ENCODE measurements around the gene NDUFS2. TPM values are rescaled to one million over a fixed set of nuclear protein-coding genes. Genes with fewer than 3 reads are reported as not detected.

The NDUFS2 gene
- total and polyA plus RNA-seq, 9 of the 15 experiments (the other 6 are each of a cell fraction or from before 2014, with no cell fraction given), result 70.0 to 176 (median 141) TPM

- Histone ChIP-seq H3K4me3 (no peak overlapping the region), H3K4me1 (replicated peaks in 1 of 2; ENCODE audit: control insufficient read depth in 2 of 2, insufficient read depth in 2 of 2, low read length in 2 of 2) (peaks cover 59 to 68% of the 10 kb centered on the region in 2 experiments), H3K27me3 (ENCODE audit: control insufficient read depth in 2 of 2, insufficient read depth in 2 of 2, low read length in 2 of 2) (no peaks in the 10 kb centered on the region), H3K4me2 (ENCODE audit: insufficient read depth, low read length) (peak overlapping the region; percentile 97), H3K9me3 (replicated peaks; ENCODE audit: control insufficient read depth, insufficient read depth, low read depth, low read length) (no peaks in the 10 kb centered on the region), H3K79me2 (ENCODE audit: control insufficient read depth, insufficient read depth, low read length) (peaks cover 27% of the 10 kb centered on the region), H3K27ac (ENCODE audit: extremely low read depth, low read depth, low read length) (peak overlapping the region; percentile 99), H2AFZ (ENCODE audit: low read depth, low read length) (peak overlapping the region; percentile 97), H3K9ac (ENCODE audit: insufficient read depth in 1 of 2, low read depth in 2 of 2, low read length in 2 of 2) (peak overlapping the region; percentile 83 to 85; a peak in 3 of 4 replicates), H3K9me1 (ENCODE audit: control insufficient read depth, insufficient read depth, low read length) (no peaks in the 10 kb centered on the region), H4K20me1 (replicated peaks; ENCODE audit: control insufficient read depth, insufficient read depth, low read length) (no peaks in the 10 kb centered on the region), H3K36me3 (ENCODE audit: control insufficient read depth, insufficient read depth, low read length) (peaks cover 15% of the 10 kb centered on the region; the same call in 2 of the 3 replicates)
- in situ Hi-C loops (cut with MboI) (no loop called here), intact Hi-C loops (cut with micrococcal nuclease) (loop anchor here (5.0 kb wide), 1 partner anchor 108 kb away; the partner anchor contains the start of gene MPZ)
- TF ChIP-seq ZBTB7A (IDR thresholded peaks at IDR 0.05; ENCODE audit: borderline replicate concordance, control insufficient read depth, low read depth, low read length) (peak; percentile 13; the same call in 1 of the 2 replicates), GMEB1 (CRISPR knock-in tag; IDR thresholded peaks at IDR 0.05) (no peak)
- POLR2A ChIA-PET, result interaction anchor here (0.8 to 1.4 kb wide), 4 partner anchors 13 to 189 kb away, joined by 3 to 5 read pairs (median 4); partner anchors contain the start of gene DEDD
- FAIRE-seq, result no peak
- WGBS (ENCODE audit: insufficient coverage, low coverage, missing lambda C conversion rate), result 24% methylated on average over 4 of the region's 5 CpGs
- peak in 1 of 4 experiments; percentile 16 for DNase-seq (ENCODE audit: extremely low read depth in 1 of 4, low spot score in 3 of 4)
- BruUV-seq (replicated peaks), result no TSS peak
- CTCF ChIA-PET (ENCODE audit: low intra/inter-chr PET ratio), result no interaction called here
- no peak for ATAC-seq
These were observed 2.5 kb upstream of the NDUFS2 start for GRCh38 chr1:161199506-161200139.
